ENCODE data around the gene ZNF467. TPM values are rescaled to one million over a fixed set of nuclear protein-coding genes. Genes with fewer than 3 reads are reported as not detected.

The ZNF467 gene
- total and polyA plus RNA-seq, 2 donors (not counting 1 experiment from before 2014, with no cell fraction given), result 0.39 to 1.1 TPM

DNA sequence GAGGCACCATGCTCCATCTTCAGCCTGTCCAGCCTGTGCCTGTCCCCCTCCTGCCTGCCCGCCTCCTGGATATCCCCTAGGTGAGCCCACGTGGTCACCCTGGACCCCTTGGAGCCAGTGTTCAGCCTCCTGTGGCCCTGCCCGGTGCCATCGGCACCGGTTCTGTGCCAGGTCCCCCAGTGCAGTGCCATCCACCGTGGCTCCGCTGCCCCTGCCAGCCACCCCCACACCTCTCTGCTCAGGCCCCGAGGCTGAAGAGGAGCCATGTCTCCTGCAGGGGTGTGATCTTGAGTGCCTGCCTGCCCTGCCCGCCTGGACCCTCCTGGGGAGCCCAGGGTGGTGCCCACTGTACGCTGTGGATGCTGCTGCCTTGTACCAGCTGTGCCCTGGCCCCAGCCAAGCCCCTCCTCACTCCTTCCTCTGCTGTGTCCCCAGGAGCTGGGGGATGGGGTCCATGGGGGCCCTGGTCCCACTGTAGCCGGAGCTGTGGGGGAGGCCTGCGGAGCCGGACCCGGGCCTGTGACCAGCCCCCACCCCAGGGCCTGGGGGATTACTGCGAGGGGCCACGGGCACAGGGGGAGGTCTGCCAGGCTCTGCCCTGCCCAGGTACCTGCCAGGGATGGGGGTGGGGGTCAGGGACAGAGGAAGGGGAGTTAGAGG is 38.6 kb upstream of the ZNF467 start:
- no peaks in the 10 kb centered on the region for H3K27me3 ChIP-seq (replicated peaks in 1 of 4; ENCODE audit: control extremely low read depth in 1 of 4, control insufficient read depth in 3 of 4, insufficient read depth in 4 of 4, low read length in 3 of 4)
- no peaks in the 10 kb centered on the region for H3K79me2 ChIP-seq (ENCODE audit: control insufficient read depth, insufficient read depth, low read length)
- no peak overlapping the region for H3K27ac ChIP-seq (ENCODE audit: low read length in 2 of 2)
- H3K4me3 Mint-ChIP-seq, result no peak overlapping the region
- no peaks in the 10 kb centered on the region for H3K9me3 ChIP-seq (ENCODE audit: control extremely low read depth in 1 of 3, control insufficient read depth in 2 of 3, insufficient read depth in 1 of 3, low read length in 2 of 3)
- no peak overlapping the region for H3K9ac ChIP-seq (ENCODE audit: low read length)
- no peaks in the 10 kb centered on the region for H4K20me1 ChIP-seq (ENCODE audit: control insufficient read depth, insufficient read depth, low read length, poor library complexity, severe bottlenecking)
- H3K36me3 ChIP-seq (replicated peaks in 1 of 2; ENCODE audit: control extremely low read depth in 1 of 2, control insufficient read depth in 1 of 2, extremely low read depth in 1 of 2, insufficient read depth in 2 of 2, low read length in 1 of 2), result no peaks in the 10 kb centered on the region
- ATAC-seq (ENCODE audit: low read depth), result no peak
- no peak for TF ChIP-seq EZH2 (IDR thresholded peaks at IDR 0.05; ENCODE audit: borderline replicate concordance, insufficient read depth, low read depth, low read length, poor library complexity, severe bottlenecking)
- TF ChIP-seq, protein P1, sequence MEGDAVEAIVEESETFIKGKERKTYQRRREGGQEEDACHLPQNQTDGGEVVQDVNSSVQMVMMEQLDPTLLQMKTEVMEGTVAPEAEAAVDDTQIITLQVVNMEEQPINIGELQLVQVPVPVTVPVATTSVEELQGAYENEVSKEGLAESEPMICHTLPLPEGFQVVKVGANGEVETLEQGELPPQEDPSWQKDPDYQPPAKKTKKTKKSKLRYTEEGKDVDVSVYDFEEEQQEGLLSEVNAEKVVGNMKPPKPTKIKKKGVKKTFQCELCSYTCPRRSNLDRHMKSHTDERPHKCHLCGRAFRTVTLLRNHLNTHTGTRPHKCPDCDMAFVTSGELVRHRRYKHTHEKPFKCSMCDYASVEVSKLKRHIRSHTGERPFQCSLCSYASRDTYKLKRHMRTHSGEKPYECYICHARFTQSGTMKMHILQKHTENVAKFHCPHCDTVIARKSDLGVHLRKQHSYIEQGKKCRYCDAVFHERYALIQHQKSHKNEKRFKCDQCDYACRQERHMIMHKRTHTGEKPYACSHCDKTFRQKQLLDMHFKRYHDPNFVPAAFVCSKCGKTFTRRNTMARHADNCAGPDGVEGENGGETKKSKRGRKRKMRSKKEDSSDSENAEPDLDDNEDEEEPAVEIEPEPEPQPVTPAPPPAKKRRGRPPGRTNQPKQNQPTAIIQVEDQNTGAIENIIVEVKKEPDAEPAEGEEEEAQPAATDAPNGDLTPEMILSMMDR (IDR thresholded peaks at IDR 0.05), result no peak
- DNase-seq, result no peak
- H3K9me3 Mint-ChIP-seq (ENCODE audit: insufficient read depth), result no peaks in the 10 kb centered on the region
- no peaks in the 10 kb centered on the region for H3K4me1 ChIP-seq (ENCODE audit: control insufficient read depth in 2 of 2, insufficient read depth in 2 of 2, low read length in 2 of 2)
- H3K4me1 Mint-ChIP-seq, result no peaks in the 10 kb centered on the region
- H2AFZ ChIP-seq (ENCODE audit: insufficient read depth, low read depth, low read length, poor library complexity, severe bottlenecking), result no peak overlapping the region
- no peak overlapping the region for H3K4me3 ChIP-seq (ENCODE audit: control extremely low read depth in 1 of 5, extremely low read depth in 1 of 5, insufficient read depth in 1 of 5, low read depth in 2 of 5, low read length in 4 of 5)
- intact Hi-C loops (cut with micrococcal nuclease), result no loop called here
- 92% methylated on average over 15 of the region's 16 CpGs for WGBS (ENCODE audit: insufficient coverage)
- H3K27ac Mint-ChIP-seq, result no peak overlapping the region
- peaks cover 9% of the 10 kb centered on the region for H3K27me3 Mint-ChIP-seq
- ChIA-PET POLR2A (no interaction called here), CTCF (no interaction called here)
- no peak overlapping the region for H3K4me2 ChIP-seq (replicated peaks; ENCODE audit: low read depth, low read length, poor library complexity, severe bottlenecking)

GRCh38 chr7:149811221-149811620 is 37.8 kb upstream of the ZNF467 start:
- H3K4me3 Mint-ChIP-seq, result no peak overlapping the region
- WGBS (ENCODE audit: insufficient coverage), result 56% methylated on average over 2 of the region's 3 CpGs
- POLR2A ChIA-PET, result no interaction called here
- CTCF ChIA-PET, result no interaction called here
- TF ChIP-seq, protein P1 (IDR thresholded peaks at IDR 0.05), result no peak
- no peak for TF ChIP-seq EZH2 (IDR thresholded peaks at IDR 0.05; ENCODE audit: borderline replicate concordance, insufficient read depth, low read depth, low read length, poor library complexity, severe bottlenecking)
- Histone ChIP-seq H3K4me3 (ENCODE audit: control extremely low read depth in 1 of 5, extremely low read depth in 1 of 5, insufficient read depth in 1 of 5, low read depth in 2 of 5, low read length in 4 of 5) (no peak overlapping the region), H4K20me1 (ENCODE audit: control insufficient read depth, insufficient read depth, low read length, poor library complexity, severe bottlenecking) (no peaks in the 10 kb centered on the region), H2AFZ (ENCODE audit: insufficient read depth, low read depth, low read length, poor library complexity, severe bottlenecking) (no peak overlapping the region), H3K9me3 (ENCODE audit: control extremely low read depth in 1 of 3, control insufficient read depth in 2 of 3, insufficient read depth in 1 of 3, low read length in 2 of 3) (no peaks in the 10 kb centered on the region), H3K4me2 (replicated peaks; ENCODE audit: low read depth, low read length, poor library complexity, severe bottlenecking) (no peak overlapping the region), H3K27ac (ENCODE audit: low read length in 2 of 2) (no peak overlapping the region), H3K79me2 (ENCODE audit: control insufficient read depth, insufficient read depth, low read length) (no peaks in the 10 kb centered on the region), H3K4me1 (ENCODE audit: control insufficient read depth in 2 of 2, insufficient read depth in 2 of 2, low read length in 2 of 2) (no peaks in the 10 kb centered on the region), H3K36me3 (replicated peaks in 1 of 2; ENCODE audit: control extremely low read depth in 1 of 2, control insufficient read depth in 1 of 2, extremely low read depth in 1 of 2, insufficient read depth in 2 of 2, low read length in 1 of 2) (no peaks in the 10 kb centered on the region), H3K27me3 (replicated peaks in 1 of 4; ENCODE audit: control extremely low read depth in 1 of 4, control insufficient read depth in 3 of 4, insufficient read depth in 4 of 4, low read length in 3 of 4) (no peaks in the 10 kb centered on the region), H3K9ac (ENCODE audit: low read length) (no peak overlapping the region)
- ATAC-seq (ENCODE audit: low read depth) (no peak), DNase-seq (no peak)
- intact Hi-C loops (cut with micrococcal nuclease), result no loop called here
- H3K9me3 Mint-ChIP-seq (ENCODE audit: insufficient read depth), result no peaks in the 10 kb centered on the region
- no peak overlapping the region for H3K27ac Mint-ChIP-seq
- peaks cover 9% of the 10 kb centered on the region for H3K27me3 Mint-ChIP-seq
- H3K4me1 Mint-ChIP-seq, result no peaks in the 10 kb centered on the region

Data from B cell (primary cell).